Mesenchymal stem cell (in vitro differentiated cells and primary cell): Measurements from ENCODE around the gene FKRP.
"Not testable (repeated sequence)": the region's sequence is repeated elsewhere in the genome, so short reads cannot be mapped to it uniquely, and the experiment has no call there.

Source experiments
- DNase-seq: peaks from one replicate; pipeline ENCODE4 v3.0.0-alpha.2; 2013
- H2AFZ ChIP-seq: one replicate; pipeline ENCODE4 v1.6.1; 2013; ENCODE audit warnings: low read depth, mild to moderate bottlenecking, control low read depth, inconsistent platforms, low read length, moderate library complexity
- H2AK5ac ChIP-seq: 2 replicates; pipeline ENCODE4 v1.6.1; 2013; ENCODE audit warnings: low read length, moderate library complexity, mild to moderate bottlenecking, inconsistent platforms; ENCODE audit not compliant: severe bottlenecking
- H2BK120ac ChIP-seq: one replicate; pipeline ENCODE4 v1.6.1; 2013; ENCODE audit warnings: low read depth, mild to moderate bottlenecking, inconsistent platforms, low read length, moderate library complexity
- H2BK12ac ChIP-seq, 2 experiments: one replicate each; pipeline ENCODE4 v1.6.1; 2013; ENCODE audit warnings: inconsistent platforms in 2 of 2, low read length in 2 of 2, mild to moderate bottlenecking in 2 of 2, moderate library complexity in 2 of 2, control low read depth in 1 of 2
- H2BK15ac ChIP-seq: one replicate; pipeline ENCODE4 v1.6.1; 2013; ENCODE audit warnings: mild to moderate bottlenecking, low read depth, inconsistent platforms; ENCODE audit not compliant: poor library complexity, severe bottlenecking
- H2BK5ac ChIP-seq: 2 replicates; pipeline ENCODE4 v1.6.1; 2013; ENCODE audit warnings: low read depth, mild to moderate bottlenecking, low read length, control low read depth, inconsistent platforms; ENCODE audit not compliant: poor library complexity, severe bottlenecking
- H3K14ac ChIP-seq, 2 experiments: one replicate each; pipeline ENCODE4 v1.6.1; 2013; ENCODE audit warnings: inconsistent platforms in 2 of 2, low read length in 2 of 2, control low read depth in 1 of 2, mild to moderate bottlenecking in 1 of 2, moderate library complexity in 1 of 2
- H3K18ac ChIP-seq, 2 experiments: one replicate each; pipeline ENCODE4 v1.6.1; 2013; ENCODE audit warnings: inconsistent platforms in 2 of 2, low read length in 2 of 2, control low read depth in 1 of 2, low read depth in 1 of 2, mild to moderate bottlenecking in 1 of 2
- H3K23ac ChIP-seq, 2 experiments: one replicate each; pipeline ENCODE4 v1.6.1; 2013; ENCODE audit warnings: inconsistent platforms in 2 of 2, low read length in 2 of 2, mild to moderate bottlenecking in 2 of 2, moderate library complexity in 2 of 2, control low read depth in 1 of 2
- H3K27ac ChIP-seq: 2 replicates; pipeline ENCODE4 v1.5.1; 2013; ENCODE audit warnings: mild to moderate bottlenecking, moderate library complexity, low read length, control low read depth, inconsistent platforms; ENCODE audit not compliant: poor library complexity, severe bottlenecking
- H3K27me3 ChIP-seq, 2 experiments: 2 replicates each; pipeline versions ENCODE4 v1.6.1 to v1.7.0; 2013; ENCODE audit warnings: low read length in 2 of 2, mild to moderate bottlenecking in 2 of 2, moderate library complexity in 2 of 2, control low read depth in 1 of 2, inconsistent platforms in 1 of 2; ENCODE audit not compliant: control insufficient read depth in 1 of 2, insufficient read depth in 1 of 2
- H3K36me3 ChIP-seq, 2 experiments: 2 replicates each; pipeline versions ENCODE4 v1.6.1 to v1.7.0; 2013; ENCODE audit warnings: low read length in 2 of 2, control low read depth in 1 of 2, inconsistent platforms in 1 of 2, low read depth in 1 of 2, mild to moderate bottlenecking in 1 of 2; ENCODE audit not compliant: insufficient read depth in 2 of 2, control insufficient read depth in 1 of 2
- H3K4ac ChIP-seq, 2 experiments: one replicate each; pipeline ENCODE4 v1.6.1; 2013; ENCODE audit warnings: inconsistent platforms in 2 of 2, low read length in 2 of 2, mild to moderate bottlenecking in 2 of 2, moderate library complexity in 2 of 2, control low read depth in 1 of 2, low read depth in 1 of 2
- H3K4me1 ChIP-seq: 2 replicates; pipeline ENCODE4 v1.6.1; 2013; ENCODE audit warnings: low read depth, low read length, control low read depth; ENCODE audit not compliant: control insufficient read depth, insufficient read depth
- H3K4me2 ChIP-seq: 2 replicates; pipeline ENCODE4 v1.6.1; 2013; ENCODE audit warnings: low read length, mild to moderate bottlenecking, inconsistent platforms; ENCODE audit not compliant: poor library complexity, severe bottlenecking
- H3K4me3 ChIP-seq, 2 experiments: 2 replicates each; pipeline versions ENCODE4 v1.5.1 to v1.7.0; 2013; ENCODE audit warnings: low read length in 2 of 2, mild to moderate bottlenecking in 2 of 2, control low read depth in 1 of 2, low read depth in 1 of 2; ENCODE audit not compliant: insufficient read depth in 1 of 2
- H3K79me1 ChIP-seq: replicated peaks from 2 replicates; pipeline ENCODE4 v1.6.1; 2013; ENCODE audit warnings: mild to moderate bottlenecking, control low read depth, low read length, inconsistent platforms; ENCODE audit not compliant: poor library complexity, severe bottlenecking
- H3K9ac ChIP-seq: 2 replicates; pipeline ENCODE4 v1.7.0; 2013; ENCODE audit warnings: mild to moderate bottlenecking, low read length, moderate library complexity
- H3K9me3 ChIP-seq: 2 replicates; pipeline ENCODE4 v1.7.0; 2013; ENCODE audit warnings: mild to moderate bottlenecking, low read length; ENCODE audit not compliant: control insufficient read depth
- H4K8ac ChIP-seq: one replicate; pipeline ENCODE4 v1.6.1; 2013; ENCODE audit warnings: inconsistent platforms, mild to moderate bottlenecking, low read length, moderate library complexity
- H4K91ac ChIP-seq: one replicate; pipeline ENCODE4 v1.6.1; 2013; ENCODE audit warnings: mild to moderate bottlenecking, low read length, inconsistent platforms
- WGBS: methylation state at CpG from one replicate; pipeline ENCODE4 v1.1.7; 2013; ENCODE audit warnings: mixed read lengths; 5-methylcytosine and 5-hydroxymethylcytosine counted together

FKRP gene

GRCh38 chr19:46764817-46765291 is 19.0 kb downstream of the FKRP start:
- Histone ChIP-seq H2AK5ac (no peak overlapping the region), H3K14ac (no peak overlapping the region), H3K9ac (no peak overlapping the region), H3K18ac (no peak overlapping the region), H2BK12ac (no peak overlapping the region), H3K4me3 (no peak overlapping the region), H4K8ac (peak overlapping the region; percentile 19), H2BK15ac (no peak overlapping the region), H4K91ac (no peak overlapping the region), H3K27me3 (no peaks in the 10 kb centered on the region), H3K4me1 (no peaks in the 10 kb centered on the region), H3K79me1 (no peaks in the 10 kb centered on the region), H2BK120ac (no peak overlapping the region), H2AFZ (no peak overlapping the region), H3K23ac (no peak overlapping the region), H3K4me2 (no peak overlapping the region), H3K4ac (no peak overlapping the region), H3K9me3 (no peaks in the 10 kb centered on the region), H3K36me3 (no peaks in the 10 kb centered on the region), H2BK5ac (no peak overlapping the region), H3K27ac (no peak overlapping the region)
- 80% methylated on average over 11 of the region's 11 CpGs for WGBS
- no peak for DNase-seq

- no peak overlapping the region for H2AFZ ChIP-seq
These were observed 20.9 kb downstream of the FKRP start for GRCh38 chr19:46766569-46767317.

GRCh38 chr19:46768746-46769145 is 22.9 kb downstream of the FKRP start:
- not testable (repeated sequence) for H3K4me1 ChIP-seq, H3K27me3 ChIP-seq, H3K9me3 ChIP-seq, H3K23ac ChIP-seq, DNase-seq, H2BK5ac ChIP-seq, H3K4me2 ChIP-seq, H3K4me3 ChIP-seq, H2AK5ac ChIP-seq, H4K8ac ChIP-seq, H3K27ac ChIP-seq, H3K36me3 ChIP-seq, H3K14ac ChIP-seq, H3K4ac ChIP-seq, H3K79me1 ChIP-seq, H2BK15ac ChIP-seq, H2AFZ ChIP-seq, H3K9ac ChIP-seq, H3K18ac ChIP-seq, H2BK12ac ChIP-seq, H2BK120ac ChIP-seq, H4K91ac ChIP-seq
- 28% methylated on average over 4 of the region's 4 CpGs for WGBS

More at GRCh38 chr19:46766569-46767317, 20.9 kb downstream of the FKRP start:
- Histone ChIP-seq H3K23ac (no peak overlapping the region), H2BK120ac (no peak overlapping the region), H3K9me3 (no peaks in the 10 kb centered on the region), H3K27ac (no peak overlapping the region), H2BK12ac (no peak overlapping the region), H4K91ac (no peak overlapping the region), H2BK5ac (no peak overlapping the region), H3K27me3 (no peaks in the 10 kb centered on the region), H3K18ac (no peak overlapping the region), H3K36me3 (no peaks in the 10 kb centered on the region), H3K79me1 (no peaks in the 10 kb centered on the region), H4K8ac (no peak overlapping the region), H3K4me3 (no peak overlapping the region), H3K4me1 (no peaks in the 10 kb centered on the region), H3K4ac (no peak overlapping the region), H3K9ac (no peak overlapping the region), H3K14ac (no peak overlapping the region), H2BK15ac (no peak overlapping the region), H2AK5ac (no peak overlapping the region), H3K4me2 (no peak overlapping the region)
- no peak for DNase-seq
- 64% methylated on average over 18 of the region's 18 CpGs for WGBS

GRCh38 chr19:46772170-46773017 is 26.5 kb downstream of the FKRP start:
- H3K36me3 ChIP-seq = peaks cover 35 to 36% of the 10 kb centered on the region in 2 experiments
- H4K91ac ChIP-seq = no peak overlapping the region
- no peak overlapping the region for H3K18ac ChIP-seq

More at GRCh38 chr19:46772170-46773017, 26.5 kb downstream of the FKRP start:
- Histone ChIP-seq H3K23ac (no peak overlapping the region), H3K4me3 (no peak overlapping the region), H3K14ac (no peak overlapping the region), H3K4ac (no peak overlapping the region), H3K9ac (no peak overlapping the region), H3K79me1 (peaks cover 3% of the 10 kb centered on the region), H3K4me1 (no peaks in the 10 kb centered on the region), H3K4me2 (no peak overlapping the region), H3K9me3 (no peaks in the 10 kb centered on the region), H4K8ac (no peak overlapping the region), H2AFZ (no peak overlapping the region), H3K27ac (no peak overlapping the region), H2AK5ac (no peak overlapping the region), H2BK15ac (no peak overlapping the region), H2BK120ac (no peak overlapping the region), H3K27me3 (no peaks in the 10 kb centered on the region), H2BK5ac (no peak overlapping the region), H2BK12ac (no peak overlapping the region)
- 84% methylated on average over 8 of the region's 12 CpGs for WGBS
- no peak for DNase-seq
